SK-N-SH (cell line): ENCODE data around the gene FYN. TPM values are rescaled to one million over a fixed set of nuclear protein-coding genes. Genes with fewer than 3 reads are reported as not detected.

Experiments used
- CTCF ChIA-PET: fragments of 300-600, 350-600 bp; formaldehyde crosslinking; extraction: SDS; loops from one replicate; lab custom pipeline; 2021; lab: Yijun Ruan, JAX
- POLR2A ChIA-PET: fragments of 350-600 bp; sonication (Branson Sonifier 250); formaldehyde crosslinking; extraction: SDS; loops from one replicate; lab custom pipeline; 2020; ENCODE audit warnings: antibody characterized with exemption, inconsistent platforms; lab: Yijun Ruan, JAX
- DNase-seq: peaks from one replicate; pipeline ENCODE4 v3.0.0; 2012
- H2AFZ ChIP-seq: fragments of 200-600 bp; sonication (generic); 2 replicates; pipeline ENCODE4 v1.8.1; 2016; ENCODE audit warnings: antibody characterized with exemption, mild to moderate bottlenecking, low read depth
- H3F3A ChIP-seq: fragments of 200-600 bp; sonication (generic); replicated peaks from 2 replicates; pipeline ENCODE3; 2016; ENCODE audit warnings: antibody characterized with exemption, mild to moderate bottlenecking; ENCODE audit not compliant: insufficient read depth
- H3K27ac ChIP-seq, 2 experiments: fragments of 200-500 bp in 1 of 2; fragments of 200-600 bp in 1 of 2; sonication (Bioruptor generic) in 1 of 2; sonication (generic), shearing (Covaris generic) in 1 of 2; 2 replicates each; pipeline versions ENCODE4 v1.5.1 to v1.6.1; 2014 to 2016; ENCODE audit warnings: low read depth in 2 of 2, inconsistent platforms in 1 of 2, low read length in 1 of 2, mild to moderate bottlenecking in 1 of 2, mixed read lengths in 1 of 2
- H3K27me3 ChIP-seq: fragments of 200-600 bp; sonication (generic), shearing (Covaris generic); 2 replicates; pipeline ENCODE4 v1.6.1; 2016; ENCODE audit warnings: mixed run types; ENCODE audit not compliant: insufficient read depth
- H3K36me3 ChIP-seq, 2 experiments: fragments of 200-500 bp in 1 of 2; fragments of 200-600 bp in 1 of 2; sonication (Bioruptor generic) in 1 of 2; sonication (generic) in 1 of 2; replicated peaks in 1 of 2; 2 replicates each; pipeline versions ENCODE3 to v1.5.1; 2014 to 2016; ENCODE audit warnings: low read length in 1 of 2, mild to moderate bottlenecking in 1 of 2; ENCODE audit not compliant: insufficient read depth in 2 of 2, control insufficient read depth in 1 of 2
- H3K4me1 ChIP-seq, 2 experiments: fragments of 200-500 bp in 1 of 2; fragments of 200-600 bp in 1 of 2; sonication (Bioruptor generic) in 1 of 2; sonication (generic), shearing (Covaris generic) in 1 of 2; 2 replicates each; pipeline versions ENCODE4 v1.5.1 to v1.6.1; 2014 to 2016; ENCODE audit warnings: low read depth in 1 of 2, low read length in 1 of 2, mixed run types in 1 of 2; ENCODE audit not compliant: insufficient read depth in 2 of 2, control insufficient read depth in 1 of 2
- H3K4me2 ChIP-seq: fragments of 200-600 bp; sonication (generic), shearing (Covaris generic); 2 replicates; pipeline ENCODE4 v1.6.1; 2017; ENCODE audit warnings: mixed run types
- H3K4me3 ChIP-seq, 2 experiments: fragments of 200-500 bp in 1 of 2; fragments of 200-600 bp in 1 of 2; sonication (Bioruptor generic) in 1 of 2; sonication (generic), shearing (Covaris generic) in 1 of 2; 2 replicates each; pipeline versions ENCODE4 v1.5.1 to v1.8.1; 2014 to 2016; ENCODE audit warnings: low read depth in 2 of 2, inconsistent platforms in 1 of 2, low read length in 1 of 2, mild to moderate bottlenecking in 1 of 2, mixed read lengths in 1 of 2, moderate library complexity in 1 of 2
- H3K79me2 ChIP-seq: fragments of 200-600 bp; sonication (generic); 2 replicates; pipeline ENCODE4 v1.8.1; 2017; ENCODE audit warnings: mild to moderate bottlenecking; ENCODE audit not compliant: insufficient read depth
- H3K9ac ChIP-seq: fragments of 200-600 bp; sonication (generic); 2 replicates; pipeline ENCODE4 v1.6.1; 2017; ENCODE audit warnings: mixed run types
- H3K9me2 ChIP-seq: fragments of 200-600 bp; sonication (generic); 2 replicates; pipeline ENCODE4 v1.6.1; 2017; ENCODE audit warnings: mixed run types
- H3K9me3 ChIP-seq: fragments of 200-600 bp; sonication (generic); 2 replicates; pipeline ENCODE4 v1.6.1; 2017; ENCODE audit warnings: mixed run types, mild to moderate bottlenecking, moderate library complexity
- H4K20me1 ChIP-seq: fragments of 200-600 bp; sonication (generic); 2 replicates; pipeline ENCODE4 v1.6.1; 2017; ENCODE audit warnings: mild to moderate bottlenecking, mixed run types; ENCODE audit not compliant: insufficient read depth
- CHD2 ChIP-seq: fragments of 150-350 bp; IDR thresholded peaks from 2 replicates; pipeline ENCODE4 v1.6.1; 2018; ENCODE audit warnings: low read length; ENCODE audit not compliant: partially characterized antibody
- GATA2 ChIP-seq: sonication (generic); formaldehyde crosslinking; IDR thresholded peaks from 2 replicates; pipeline ENCODE4 v1.5.0; 2020; ENCODE audit warnings: mild to moderate bottlenecking, missing genetic modification reagents
- TAF1 ChIP-seq: IDR thresholded peaks from 2 replicates; pipeline ENCODE4 v1.6.1; 2012; ENCODE audit warnings: low read depth, mild to moderate bottlenecking, low read length, moderate library complexity, borderline replicate concordance
- TCF12 ChIP-seq: IDR thresholded peaks from 2 replicates; pipeline ENCODE4 v1.4.0; 2012
- TEAD4 ChIP-seq: IDR thresholded peaks from 2 replicates; pipeline ENCODE4 v1.4.0; 2012; ENCODE audit warnings: mild to moderate bottlenecking, borderline replicate concordance; ENCODE audit not compliant: insufficient read depth
- WGBS: methylation state at CpG from one replicate; pipeline ENCODE4 v1.1.6; 2017; ENCODE audit warnings: low lambda C conversion rate; 5-methylcytosine and 5-hydroxymethylcytosine counted together
- polyA plus RNA-seq, 3 experiments: library from polyadenylated mRNA; depleted of rRNA; stranded (reverse); fragments of >200 nt; gene quantifications; 2 replicates each; pipeline ENCODE4 v1.2.3, GENCODE V29; 2012
- TF ChIP-seq, protein P1 (sequence below): fragments of 150-350 bp; IDR thresholded peaks from 2 replicates; pipeline ENCODE4 v1.6.1; 2017; ENCODE audit warnings: antibody characterized with exemption, low read length, low read depth, borderline replicate concordance
- TF ChIP-seq, protein P2 (sequence below): IDR thresholded peaks from 2 replicates; pipeline ENCODE4 v1.4.0; 2012; ENCODE audit warnings: low read depth, borderline replicate concordance
- TF ChIP-seq, protein P3 (sequence below): IDR thresholded peaks from 2 replicates; pipeline ENCODE4 v1.6.1; 2012; ENCODE audit warnings: mild to moderate bottlenecking, low read depth, low read length, moderate library complexity
- TF ChIP-seq, protein P4 (sequence below): IDR thresholded peaks from 2 replicates; pipeline ENCODE4 v1.4.0; 2012; ENCODE audit warnings: low read depth

The FYN gene
- polyA plus RNA-seq, 1 of the 3 experiments (the other 2 are of a cell fraction) = 31.0 TPM

DNA sequence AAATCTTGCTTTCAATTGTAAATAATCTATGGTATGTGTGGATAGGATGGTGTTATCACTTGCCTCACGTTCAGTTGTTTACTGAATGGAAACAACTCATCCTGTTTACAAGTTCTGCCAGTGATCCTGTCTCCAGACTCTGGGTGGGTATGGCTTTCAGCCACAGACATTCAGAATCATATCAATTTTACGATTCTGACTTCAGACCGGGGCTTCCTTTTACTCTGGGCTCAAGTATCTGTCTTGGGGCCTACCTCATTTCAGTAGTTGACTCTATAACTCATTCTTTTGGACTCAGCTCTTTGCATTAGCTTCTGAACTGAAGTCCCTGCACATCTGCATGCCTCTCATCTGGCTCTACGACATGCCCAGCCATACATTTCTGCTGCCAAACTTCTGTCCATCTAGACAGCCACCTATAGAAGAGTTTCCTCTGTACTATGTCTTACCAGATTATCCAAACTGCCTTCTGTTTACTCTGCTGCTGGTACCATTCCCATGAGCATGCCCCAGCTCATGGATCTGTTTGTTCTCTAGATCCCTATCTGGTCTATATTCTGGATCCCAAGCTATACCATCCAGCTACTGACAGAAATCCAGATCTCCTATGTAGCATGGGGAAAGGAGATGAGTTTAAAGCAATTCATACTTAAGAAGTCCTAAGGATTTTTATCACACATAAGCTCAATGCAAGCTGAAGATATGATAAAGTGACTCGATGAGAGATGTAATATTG, 34.3 kb downstream of the FYN start:
- no peak overlapping the region for H2AFZ ChIP-seq
- no peaks in the 10 kb centered on the region for H3K9me2 ChIP-seq
- no peak overlapping the region for H3K4me3 ChIP-seq
- peaks cover 0 to 4% of the 10 kb centered on the region in 2 experiments; a peak in 2 of 4 replicates for H3K4me1 ChIP-seq
- H3K4me2 ChIP-seq = no peak overlapping the region
- no peak overlapping the region for H3K27ac ChIP-seq
- H3K79me2 ChIP-seq = no peaks in the 10 kb centered on the region; the same call in 1 of the 2 replicates
- DNase-seq = peak; percentile 32
- H3K27me3 ChIP-seq = no peaks in the 10 kb centered on the region
- ChIA-PET POLR2A (no interaction called here), CTCF (interaction anchor here (1.6 kb wide), 1 partner anchor 129 kb away, joined by 4 read pairs; no protein-coding TSS in a partner anchor)
- H3K9me3 ChIP-seq = no peaks in the 10 kb centered on the region
- no peaks in the 10 kb centered on the region for H3F3A ChIP-seq
- no peaks in the 10 kb centered on the region for H4K20me1 ChIP-seq
- H3K9ac ChIP-seq = no peak overlapping the region
- WGBS = 71% methylated on average over 5 of the region's 5 CpGs
- no peak for TF ChIP-seq CHD2
- TF ChIP-seq TCF12 = no peak
- no peak; the same call in none of the 2 replicates for TF ChIP-seq GATA2 (CRISPR knock-in tag)
- TF ChIP-seq TEAD4 = no peak
- TF ChIP-seq TAF1 = no peak
- TF ChIP-seq, protein P1, sequence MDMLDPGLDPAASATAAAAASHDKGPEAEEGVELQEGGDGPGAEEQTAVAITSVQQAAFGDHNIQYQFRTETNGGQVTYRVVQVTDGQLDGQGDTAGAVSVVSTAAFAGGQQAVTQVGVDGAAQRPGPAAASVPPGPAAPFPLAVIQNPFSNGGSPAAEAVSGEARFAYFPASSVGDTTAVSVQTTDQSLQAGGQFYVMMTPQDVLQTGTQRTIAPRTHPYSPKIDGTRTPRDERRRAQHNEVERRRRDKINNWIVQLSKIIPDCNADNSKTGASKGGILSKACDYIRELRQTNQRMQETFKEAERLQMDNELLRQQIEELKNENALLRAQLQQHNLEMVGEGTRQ = no peak
- TF ChIP-seq, protein P2, sequence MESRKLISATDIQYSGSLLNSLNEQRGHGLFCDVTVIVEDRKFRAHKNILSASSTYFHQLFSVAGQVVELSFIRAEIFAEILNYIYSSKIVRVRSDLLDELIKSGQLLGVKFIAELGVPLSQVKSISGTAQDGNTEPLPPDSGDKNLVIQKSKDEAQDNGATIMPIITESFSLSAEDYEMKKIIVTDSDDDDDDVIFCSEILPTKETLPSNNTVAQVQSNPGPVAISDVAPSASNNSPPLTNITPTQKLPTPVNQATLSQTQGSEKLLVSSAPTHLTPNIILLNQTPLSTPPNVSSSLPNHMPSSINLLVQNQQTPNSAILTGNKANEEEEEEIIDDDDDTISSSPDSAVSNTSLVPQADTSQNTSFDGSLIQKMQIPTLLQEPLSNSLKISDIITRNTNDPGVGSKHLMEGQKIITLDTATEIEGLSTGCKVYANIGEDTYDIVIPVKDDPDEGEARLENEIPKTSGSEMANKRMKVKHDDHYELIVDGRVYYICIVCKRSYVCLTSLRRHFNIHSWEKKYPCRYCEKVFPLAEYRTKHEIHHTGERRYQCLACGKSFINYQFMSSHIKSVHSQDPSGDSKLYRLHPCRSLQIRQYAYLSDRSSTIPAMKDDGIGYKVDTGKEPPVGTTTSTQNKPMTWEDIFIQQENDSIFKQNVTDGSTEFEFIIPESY = no peak
- TF ChIP-seq, protein P3, sequence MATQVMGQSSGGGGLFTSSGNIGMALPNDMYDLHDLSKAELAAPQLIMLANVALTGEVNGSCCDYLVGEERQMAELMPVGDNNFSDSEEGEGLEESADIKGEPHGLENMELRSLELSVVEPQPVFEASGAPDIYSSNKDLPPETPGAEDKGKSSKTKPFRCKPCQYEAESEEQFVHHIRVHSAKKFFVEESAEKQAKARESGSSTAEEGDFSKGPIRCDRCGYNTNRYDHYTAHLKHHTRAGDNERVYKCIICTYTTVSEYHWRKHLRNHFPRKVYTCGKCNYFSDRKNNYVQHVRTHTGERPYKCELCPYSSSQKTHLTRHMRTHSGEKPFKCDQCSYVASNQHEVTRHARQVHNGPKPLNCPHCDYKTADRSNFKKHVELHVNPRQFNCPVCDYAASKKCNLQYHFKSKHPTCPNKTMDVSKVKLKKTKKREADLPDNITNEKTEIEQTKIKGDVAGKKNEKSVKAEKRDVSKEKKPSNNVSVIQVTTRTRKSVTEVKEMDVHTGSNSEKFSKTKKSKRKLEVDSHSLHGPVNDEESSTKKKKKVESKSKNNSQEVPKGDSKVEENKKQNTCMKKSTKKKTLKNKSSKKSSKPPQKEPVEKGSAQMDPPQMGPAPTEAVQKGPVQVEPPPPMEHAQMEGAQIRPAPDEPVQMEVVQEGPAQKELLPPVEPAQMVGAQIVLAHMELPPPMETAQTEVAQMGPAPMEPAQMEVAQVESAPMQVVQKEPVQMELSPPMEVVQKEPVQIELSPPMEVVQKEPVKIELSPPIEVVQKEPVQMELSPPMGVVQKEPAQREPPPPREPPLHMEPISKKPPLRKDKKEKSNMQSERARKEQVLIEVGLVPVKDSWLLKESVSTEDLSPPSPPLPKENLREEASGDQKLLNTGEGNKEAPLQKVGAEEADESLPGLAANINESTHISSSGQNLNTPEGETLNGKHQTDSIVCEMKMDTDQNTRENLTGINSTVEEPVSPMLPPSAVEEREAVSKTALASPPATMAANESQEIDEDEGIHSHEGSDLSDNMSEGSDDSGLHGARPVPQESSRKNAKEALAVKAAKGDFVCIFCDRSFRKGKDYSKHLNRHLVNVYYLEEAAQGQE = no peak
- TF ChIP-seq, protein P4, sequence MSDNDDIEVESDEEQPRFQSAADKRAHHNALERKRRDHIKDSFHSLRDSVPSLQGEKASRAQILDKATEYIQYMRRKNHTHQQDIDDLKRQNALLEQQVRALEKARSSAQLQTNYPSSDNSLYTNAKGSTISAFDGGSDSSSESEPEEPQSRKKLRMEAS = no peak
- no peaks in the 10 kb centered on the region for H3K36me3 ChIP-seq
